Gastroesophageal sphincter (tissue), 4 donors: ENCODE data around the gene ANKRD23. TPM values are rescaled to one million over a fixed set of nuclear protein-coding genes. Genes with fewer than 3 reads are reported as not detected.
"Not testable (repeated sequence)": the region's sequence is repeated elsewhere in the genome, so short reads cannot be mapped to it uniquely, and the experiment has no call there.

Experiments
- ATAC-seq: fragments of 150-250 bp; one replicate; pipeline ENCODE4 v1.9.1; 2016; ENCODE audit warnings: mild to moderate bottlenecking, moderate library complexity
- H3K27ac ChIP-seq, 4 donors: fragments of 200-600 bp; sonication (generic) in 3 of 4; 1 replicate in 3 of 4; 2 replicates in 1 of 4; pipeline ENCODE4 v1.5.1; 2016 to 2019
- H3K27me3 ChIP-seq: fragments of 200-600 bp; sonication (generic); one replicate; pipeline ENCODE4 v1.5.1; 2019
- H3K36me3 ChIP-seq, 2 donors: fragments of 200-600 bp; sonication (generic); one replicate each; pipeline ENCODE4 v1.5.1; 2019; ENCODE audit warnings: control low read depth in 1 of 2
- H3K4me1 ChIP-seq, 3 donors: fragments of 200-600 bp; sonication (generic); 1 replicate in 2 of 3; 2 replicates in 1 of 3; pipeline ENCODE4 v1.5.1; 2016 to 2019; ENCODE audit warnings: control low read depth in 2 of 3
- H3K4me3 ChIP-seq, 2 donors: fragments of 200-600 bp; sonication (generic); one replicate each; pipeline ENCODE4 v1.5.1; 2019; ENCODE audit warnings: mild to moderate bottlenecking in 1 of 2, moderate library complexity in 1 of 2
- H3K9me3 ChIP-seq, 3 donors: fragments of 200-600 bp; sonication (generic); one replicate each; pipeline ENCODE4 v1.5.1; 2017 to 2019; ENCODE audit warnings: control low read depth in 2 of 3
- EP300 ChIP-seq: sonication (generic); formaldehyde crosslinking; IDR thresholded peaks from one replicate; pipeline ENCODE4 v1.6.1; 2017; ENCODE audit warnings: antibody characterized with exemption, mild to moderate bottlenecking
- POLR2A ChIP-seq, 2 donors: fragments of 450-650 bp; IDR thresholded peaks; one replicate each; pipeline ENCODE4 v1.6.1; 2017; ENCODE audit warnings: antibody characterized with exemption in 2 of 2, mild to moderate bottlenecking in 2 of 2, moderate library complexity in 1 of 2
- POLR2AphosphoS5 ChIP-seq: sonication (generic); formaldehyde crosslinking; IDR thresholded peaks from one replicate; pipeline ENCODE4 v1.6.1; 2017; ENCODE audit warnings: antibody characterized with exemption
- WGBS, 2 donors: methylation state at CpG; one replicate each; pipeline ENCODE4 v1.1.5; 2018; ENCODE audit warnings: low coverage in 1 of 2; 5-methylcytosine and 5-hydroxymethylcytosine counted together
- total RNA-seq, 4 donors: library from RNA; depleted of rRNA; stranded (reverse); fragments of >200 nt; gene quantifications; one replicate each; pipeline ENCODE4 v1.1.0, GENCODE V29; 2016
- TF ChIP-seq, protein P1 (sequence below), 4 experiments: fragments of 200-600 bp in 2 of 4; fragments of 450-650 bp in 2 of 4; sonication (generic) in 1 of 4; IDR thresholded peaks; one replicate each; pipeline ENCODE4 v1.5.1; 2017 to 2019; ENCODE audit warnings: antibody characterized with exemption in 4 of 4, mild to moderate bottlenecking in 2 of 4, moderate library complexity in 2 of 4

ANKRD23 gene
- total RNA-seq, 4 donors from 2014 or later, result 1.2 to 4.9 (median 3.1) TPM

DNA sequence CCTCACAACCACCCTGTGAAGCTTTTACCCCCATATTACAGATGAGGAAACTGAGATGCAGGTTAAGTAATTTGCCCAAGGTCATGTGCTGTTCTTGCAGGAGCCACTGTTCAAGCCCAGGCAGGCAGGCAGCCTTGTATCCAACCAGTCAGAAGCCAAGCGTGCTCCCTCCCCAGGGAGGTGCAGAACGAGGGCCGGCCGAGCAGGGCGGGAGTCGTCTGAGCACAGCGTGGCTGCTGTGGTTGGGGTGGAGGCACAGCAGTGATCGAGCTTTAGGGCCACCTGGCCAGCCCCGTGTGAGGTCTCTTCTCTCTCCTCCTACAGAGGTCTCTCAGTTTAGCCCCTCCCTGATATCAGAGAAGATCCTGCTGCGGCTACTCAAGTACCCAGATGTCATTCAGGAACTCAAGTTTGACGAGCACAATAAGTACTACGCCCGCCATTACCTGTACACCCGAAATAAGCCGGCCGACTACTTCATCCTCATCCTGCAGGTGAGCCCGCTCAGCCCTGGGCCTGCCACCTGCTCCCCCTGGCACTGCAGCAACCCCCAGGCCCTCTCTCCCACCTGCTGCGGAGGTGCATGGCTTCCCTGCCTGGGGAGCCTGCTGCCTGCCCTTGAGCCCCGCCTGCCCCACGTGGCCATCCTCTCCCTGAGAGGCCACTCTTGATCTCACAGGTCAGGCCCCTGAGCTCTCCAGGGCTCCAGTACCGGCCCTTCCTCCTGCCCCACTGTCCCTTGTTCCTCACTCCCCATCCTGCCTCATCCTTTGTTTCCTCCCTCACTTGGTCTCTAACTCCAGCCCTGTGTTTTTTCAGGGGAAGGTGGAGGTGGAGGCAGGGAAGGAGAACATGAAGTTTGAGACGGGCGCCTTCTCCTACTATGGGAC lies 44.8 kb downstream of the ANKRD23 start:
- Histone ChIP-seq H3K4me1 (peaks cover 0 to 9% (median 0%) of the 10 kb centered on the region in 3 donors), H3K27ac (no peak overlapping the region), H3K36me3 (peaks cover 0 to 51% of the 10 kb centered on the region in 2 donors), H3K27me3 (no peaks in the 10 kb centered on the region), H3K9me3 (no peaks in the 10 kb centered on the region), H3K4me3 (no peak overlapping the region)
- ATAC-seq, result no peak
- 84 to 90% methylated on average over 4 to 8 of the region's 23 CpGs for WGBS, 2 donors
- TF ChIP-seq, protein P1, sequence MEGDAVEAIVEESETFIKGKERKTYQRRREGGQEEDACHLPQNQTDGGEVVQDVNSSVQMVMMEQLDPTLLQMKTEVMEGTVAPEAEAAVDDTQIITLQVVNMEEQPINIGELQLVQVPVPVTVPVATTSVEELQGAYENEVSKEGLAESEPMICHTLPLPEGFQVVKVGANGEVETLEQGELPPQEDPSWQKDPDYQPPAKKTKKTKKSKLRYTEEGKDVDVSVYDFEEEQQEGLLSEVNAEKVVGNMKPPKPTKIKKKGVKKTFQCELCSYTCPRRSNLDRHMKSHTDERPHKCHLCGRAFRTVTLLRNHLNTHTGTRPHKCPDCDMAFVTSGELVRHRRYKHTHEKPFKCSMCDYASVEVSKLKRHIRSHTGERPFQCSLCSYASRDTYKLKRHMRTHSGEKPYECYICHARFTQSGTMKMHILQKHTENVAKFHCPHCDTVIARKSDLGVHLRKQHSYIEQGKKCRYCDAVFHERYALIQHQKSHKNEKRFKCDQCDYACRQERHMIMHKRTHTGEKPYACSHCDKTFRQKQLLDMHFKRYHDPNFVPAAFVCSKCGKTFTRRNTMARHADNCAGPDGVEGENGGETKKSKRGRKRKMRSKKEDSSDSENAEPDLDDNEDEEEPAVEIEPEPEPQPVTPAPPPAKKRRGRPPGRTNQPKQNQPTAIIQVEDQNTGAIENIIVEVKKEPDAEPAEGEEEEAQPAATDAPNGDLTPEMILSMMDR (IDR thresholded peaks at IDR 0.05), result no peak

DNA sequence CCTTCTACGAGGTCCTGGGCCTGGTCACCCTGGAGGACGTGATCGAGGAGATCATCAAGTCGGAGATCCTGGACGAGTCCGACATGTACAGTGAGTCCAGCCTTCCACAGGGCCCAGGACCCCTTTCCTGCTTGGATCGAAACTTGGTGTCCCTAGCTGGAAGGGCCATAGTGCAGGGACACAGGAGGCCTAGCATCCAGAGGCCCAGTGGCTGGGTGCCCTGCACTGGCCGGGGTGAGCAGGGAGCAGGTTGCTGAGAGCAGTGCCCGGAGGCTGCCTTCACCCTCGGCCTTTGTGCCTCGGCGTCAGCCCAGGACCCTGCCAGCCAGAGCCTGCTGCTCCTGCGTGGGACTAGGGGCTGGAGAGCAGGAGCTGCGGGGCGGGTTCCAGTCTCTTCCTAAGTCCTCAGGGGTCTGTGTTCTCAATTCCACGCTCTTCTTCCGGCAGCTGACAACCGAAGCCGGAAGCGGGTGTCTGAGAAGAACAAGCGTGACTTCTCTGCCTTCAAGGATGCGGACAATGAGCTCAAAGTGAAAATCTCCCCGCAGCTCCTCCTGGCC lies 46.7 kb downstream of the ANKRD23 start:
- Histone ChIP-seq H3K27me3 (no peaks in the 10 kb centered on the region), H3K4me3 (no peak overlapping the region), H3K27ac (no peak overlapping the region), H3K4me1 (peaks cover 0 to 19% (median 0%) of the 10 kb centered on the region in 3 donors), H3K36me3 (peaks cover 0 to 37% of the 10 kb centered on the region in 2 donors), H3K9me3 (no peaks in the 10 kb centered on the region)
- 100% methylated on average over 2 of the region's 23 CpGs; no CpG with 5 or more reads in 1 of the 2 donors for WGBS, 2 donors
- TF ChIP-seq POLR2AphosphoS5 (no peak), EP300 (no peak), POLR2A (IDR thresholded peaks at IDR 0.05) (no peak)
- TF ChIP-seq, protein P1 (IDR thresholded peaks at IDR 0.05), result no peak
- ATAC-seq, result no peak

DNA sequence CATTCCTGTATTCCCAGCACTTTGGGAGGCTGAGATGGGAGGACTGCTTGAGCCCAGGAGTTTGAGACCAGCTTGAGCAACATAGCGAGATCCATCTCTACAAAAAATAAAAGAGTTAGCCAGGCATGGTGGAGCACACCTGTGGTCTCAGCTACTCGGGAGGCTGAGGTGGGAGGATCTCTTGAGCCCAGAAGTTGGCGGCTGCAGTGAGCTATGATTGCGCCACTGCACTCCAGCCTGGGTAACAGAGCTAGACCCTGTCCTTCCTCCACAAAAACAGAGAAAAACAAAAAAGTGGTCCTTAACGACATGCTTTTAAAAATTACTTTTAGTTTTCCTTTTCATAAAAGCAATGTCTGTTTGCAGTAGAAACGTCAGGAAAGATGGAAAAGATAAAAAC lies 47.3 kb downstream of the ANKRD23 start:
- not testable (repeated sequence) for H3K9me3 ChIP-seq, ATAC-seq, H3K4me3 ChIP-seq, H3K27ac ChIP-seq, H3K27me3 ChIP-seq
- H3K4me1 ChIP-seq, result peaks cover 0 to 19% (median 0%) of the 10 kb centered on the region in 3 donors
- WGBS, 2 donors, result 87 to 90% methylated on average over 2 to 3 of the region's 6 CpGs
- H3K36me3 ChIP-seq, result peaks cover 0 to 35% of the 10 kb centered on the region in 2 donors

DNA sequence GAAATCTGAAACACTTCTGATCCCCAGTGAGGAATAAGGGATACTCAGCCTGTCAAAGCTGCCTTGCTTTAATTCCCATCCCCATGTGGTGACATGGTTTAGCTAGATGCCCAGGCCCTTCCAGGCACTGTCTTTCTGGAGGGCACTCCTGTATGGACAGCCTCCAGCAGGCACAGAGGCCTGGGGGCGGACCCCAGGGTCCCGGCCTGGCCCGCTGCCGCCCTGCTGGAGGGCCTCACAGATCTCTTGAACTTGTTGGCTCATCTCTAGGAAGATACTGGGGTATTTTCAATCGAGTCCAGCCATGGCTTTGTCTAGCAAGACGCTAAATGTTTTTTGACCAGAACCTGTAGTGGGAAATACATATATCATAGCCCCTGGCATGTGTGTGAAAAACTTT lies 48.7 kb downstream of the ANKRD23 start:
- Histone ChIP-seq H3K36me3 (peaks cover 0 to 33% of the 10 kb centered on the region in 2 donors), H3K9me3 (no peaks in the 10 kb centered on the region), H3K27ac (no peak overlapping the region), H3K27me3 (no peaks in the 10 kb centered on the region), H3K4me3 (no peak overlapping the region), H3K4me1 (peaks cover 0 to 10% (median 0%) of the 10 kb centered on the region in 3 donors)
- 100% methylated on average over 5 of the region's 6 CpGs; no CpG with 5 or more reads in 1 of the 2 donors for WGBS, 2 donors
- ATAC-seq, result no peak
- TF ChIP-seq POLR2A (IDR thresholded peaks at IDR 0.05), result no peak

DNA sequence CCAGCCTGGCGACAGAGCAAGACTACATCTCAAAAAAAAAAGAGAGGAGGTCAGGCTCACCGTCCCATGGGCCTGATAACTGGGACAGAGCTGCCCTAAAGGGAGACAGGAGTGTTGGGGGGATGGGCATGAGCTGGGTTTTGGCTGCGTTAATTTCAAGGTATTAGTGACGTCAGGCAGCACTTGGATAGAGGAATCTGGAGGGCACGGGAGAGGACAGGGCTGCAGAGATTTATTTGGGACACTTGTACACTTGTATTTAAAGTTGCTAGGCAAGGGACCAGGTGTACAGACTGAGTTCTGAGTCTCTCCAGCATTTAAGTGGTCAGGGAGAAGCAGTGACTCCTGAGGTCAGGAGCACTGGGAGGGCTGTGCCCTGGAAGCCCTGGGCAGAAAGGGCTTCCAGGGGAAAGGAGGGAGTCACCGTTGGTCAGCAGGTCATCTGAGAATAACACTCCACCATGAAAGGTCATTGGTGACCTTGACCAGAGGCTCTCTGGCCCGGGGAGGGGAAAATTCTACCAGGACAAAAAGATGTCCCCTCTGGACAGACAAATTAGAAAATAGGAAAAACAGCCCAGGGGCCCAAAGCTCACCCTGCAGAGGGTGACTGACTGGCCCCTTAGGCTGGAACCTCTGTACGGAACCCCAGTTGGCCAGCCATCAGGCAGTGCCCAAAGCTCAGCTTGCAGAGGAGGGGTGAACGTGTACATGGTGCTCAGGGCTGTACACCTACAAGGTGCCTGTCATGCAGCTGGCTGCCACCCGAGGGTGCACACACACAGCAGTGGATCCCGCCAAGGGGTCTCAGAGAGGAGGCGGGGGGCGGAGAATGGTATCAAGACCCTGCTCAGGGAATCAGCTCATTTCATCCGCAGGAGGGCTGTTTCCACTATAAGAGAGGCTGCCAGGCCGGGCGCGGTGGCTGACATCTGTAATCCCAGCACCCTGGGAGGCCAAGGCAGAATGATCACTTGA lies 50.8 kb downstream of the ANKRD23 start:
- H3K4me3 ChIP-seq, result no peak overlapping the region
- H3K36me3 ChIP-seq, result peaks cover 0 to 13% of the 10 kb centered on the region in 2 donors
- no peaks in the 10 kb centered on the region for H3K27me3 ChIP-seq
- ATAC-seq, result no peak
- TF ChIP-seq, protein P1 (IDR thresholded peaks at IDR 0.05), result no peak
- TF ChIP-seq EP300, result no peak
- TF ChIP-seq POLR2AphosphoS5, result no peak
- no peak for TF ChIP-seq POLR2A (IDR thresholded peaks at IDR 0.05)
- H3K4me1 ChIP-seq, result peaks cover 0 to 23% (median 8%) of the 10 kb centered on the region in 3 donors
- 62 to 85% methylated on average over 2 to 13 of the region's 17 CpGs for WGBS, 2 donors
- H3K27ac ChIP-seq, result no peak overlapping the region
- H3K9me3 ChIP-seq, result no peaks in the 10 kb centered on the region
